Fibroblast of pulmonary artery (primary cell): ENCODE measurements around the gene KIF18B.

Experiments
- DNase-seq: peaks from one replicate; pipeline ENCODE4 v3.0.0-alpha.2; 2010; ENCODE audit warnings: low read depth
- H3K4me3 ChIP-seq: replicated peaks from 2 replicates; pipeline ENCODE4 v1.5.1; 2011; ENCODE audit warnings: low read depth, mild to moderate bottlenecking, control low read depth, low read length, moderate library complexity
- CTCF ChIP-seq: IDR thresholded peaks from 2 replicates; pipeline ENCODE4 v1.5.1; 2011; ENCODE audit warnings: mild to moderate bottlenecking, control low read depth, low read length, inconsistent platforms; ENCODE audit errors: missing control alignments

KIF18B gene

GRCh38 chr17:44904001-44904984, 43.3 kb downstream of the KIF18B start:
- TF ChIP-seq CTCF = no peak
- no peak for DNase-seq
- no peak overlapping the region for H3K4me3 ChIP-seq

GRCh38 chr17:44903012-44903685, 44.4 kb downstream of the KIF18B start:
- no peak for TF ChIP-seq CTCF
- no peak for DNase-seq
- H3K4me3 ChIP-seq = no peak overlapping the region

- no peak for DNase-seq
- TF ChIP-seq CTCF = no peak
- H3K4me3 ChIP-seq = no peak overlapping the region
Measured at GRCh38 chr17:44902135-44902760, 45.3 kb downstream of the KIF18B start.

GRCh38 chr17:44901411-44901921, 46.1 kb downstream of the KIF18B start:
- H3K4me3 ChIP-seq = no peak overlapping the region
- peak; percentile 63 for DNase-seq
- peak; percentile 28 for TF ChIP-seq CTCF

GRCh38 chr17:44900894-44901293, 46.7 kb downstream of the KIF18B start:
- no peak for TF ChIP-seq CTCF
- no peak overlapping the region for H3K4me3 ChIP-seq
- peak; percentile 97 for DNase-seq

GRCh38 chr17:44899074-44899782, 48.3 kb downstream of the KIF18B start, which contains the start of gene EFTUD2:
Gene EFTUD2, minus strand, starts transcription at chr17:44899445. Its CDS starts 4,924 bp downstream, at chr17:44894521.
- H3K4me3 ChIP-seq = peak within 1 kb of the TSS; percentile 98
- no peak for TF ChIP-seq CTCF
- DNase-seq = peak; percentile 92
